GM12878 (cell line): Measurements from ENCODE around the gene PPP1R7.

Experiments
- BRCA1 ChIP-seq: IDR thresholded peaks from 2 replicates; pipeline ENCODE4 v1.6.1; 2011; ENCODE audit warnings: low read depth, low read length, improper control_type of control experiment
- CREB1 ChIP-seq: IDR thresholded peaks from 2 replicates; pipeline ENCODE4 v1.6.1; 2012; ENCODE audit warnings: low read depth, mild to moderate bottlenecking, inconsistent platforms
- POLR2AphosphoS5 ChIP-seq: IDR thresholded peaks from 2 replicates; pipeline ENCODE4 v1.6.1; 2011; ENCODE audit warnings: mild to moderate bottlenecking, low read length, inconsistent platforms
- SMAD1 ChIP-seq: fragments of 450-650 bp; IDR thresholded peaks from 2 replicates; pipeline ENCODE4 v1.6.1; 2018; ENCODE audit warnings: mild to moderate bottlenecking, low read depth; ENCODE audit not compliant: partially characterized antibody
- TBL1XR1 ChIP-seq: IDR thresholded peaks from 2 replicates; pipeline ENCODE4 v1.6.1; 2012; ENCODE audit warnings: low read depth, low read length, improper control_type of control experiment
- ZNF384 ChIP-seq: IDR thresholded peaks from 2 replicates; pipeline ENCODE4 v1.6.1; 2012; ENCODE audit warnings: low read depth, mild to moderate bottlenecking, low read length, improper control_type of control experiment, borderline replicate concordance
- ZZZ3 ChIP-seq: IDR thresholded peaks from 2 replicates; pipeline ENCODE4 v1.6.1; 2011; ENCODE audit warnings: low read depth; ENCODE audit not compliant: control insufficient read depth, insufficient read length
- TF ChIP-seq, protein P1 (sequence below), 3 experiments: IDR thresholded peaks in 2 of 3; conservative IDR thresholded peaks in 1 of 3; 2 replicates each; pipeline ENCODE4 v1.5.1; 2011; ENCODE audit warnings: low read depth in 3 of 3, low read length in 3 of 3, mild to moderate bottlenecking in 3 of 3, control low read depth in 2 of 3, moderate library complexity in 2 of 3, inconsistent platforms in 1 of 3, mixed read lengths in 1 of 3; ENCODE audit not compliant: control insufficient read depth in 2 of 3, insufficient read depth in 1 of 3; ENCODE audit errors: extremely low read depth in 1 of 3

DNA sequence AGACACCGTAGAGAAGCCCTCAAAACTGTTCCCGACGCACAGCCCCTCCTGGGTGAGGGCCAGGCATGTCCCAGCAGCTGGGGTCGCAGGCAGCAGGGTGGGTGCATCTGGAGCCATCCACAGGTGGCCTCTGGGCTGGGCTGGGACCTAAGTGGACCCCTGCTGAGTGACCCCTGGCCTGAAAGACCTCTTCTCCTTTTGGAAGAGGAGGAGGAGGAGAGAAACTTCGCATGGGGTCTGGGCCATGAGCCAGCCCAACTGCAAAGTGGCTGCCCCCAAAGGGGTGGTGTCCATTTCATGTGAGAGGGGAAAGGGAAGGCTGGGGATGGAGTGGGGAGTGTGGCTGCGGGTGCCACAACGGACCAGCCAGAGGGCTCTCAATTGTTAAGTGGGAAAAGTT is 63.3 kb downstream of the PPP1R7 start:
- TF ChIP-seq BRCA1 = no peak
- TF ChIP-seq POLR2AphosphoS5 = no peak
- TF ChIP-seq ZZZ3 = no peak
- TF ChIP-seq ZNF384 = no peak
- no peak for TF ChIP-seq TBL1XR1
- no peak for TF ChIP-seq SMAD1
- no peak for TF ChIP-seq CREB1
- TF ChIP-seq, protein P1, sequence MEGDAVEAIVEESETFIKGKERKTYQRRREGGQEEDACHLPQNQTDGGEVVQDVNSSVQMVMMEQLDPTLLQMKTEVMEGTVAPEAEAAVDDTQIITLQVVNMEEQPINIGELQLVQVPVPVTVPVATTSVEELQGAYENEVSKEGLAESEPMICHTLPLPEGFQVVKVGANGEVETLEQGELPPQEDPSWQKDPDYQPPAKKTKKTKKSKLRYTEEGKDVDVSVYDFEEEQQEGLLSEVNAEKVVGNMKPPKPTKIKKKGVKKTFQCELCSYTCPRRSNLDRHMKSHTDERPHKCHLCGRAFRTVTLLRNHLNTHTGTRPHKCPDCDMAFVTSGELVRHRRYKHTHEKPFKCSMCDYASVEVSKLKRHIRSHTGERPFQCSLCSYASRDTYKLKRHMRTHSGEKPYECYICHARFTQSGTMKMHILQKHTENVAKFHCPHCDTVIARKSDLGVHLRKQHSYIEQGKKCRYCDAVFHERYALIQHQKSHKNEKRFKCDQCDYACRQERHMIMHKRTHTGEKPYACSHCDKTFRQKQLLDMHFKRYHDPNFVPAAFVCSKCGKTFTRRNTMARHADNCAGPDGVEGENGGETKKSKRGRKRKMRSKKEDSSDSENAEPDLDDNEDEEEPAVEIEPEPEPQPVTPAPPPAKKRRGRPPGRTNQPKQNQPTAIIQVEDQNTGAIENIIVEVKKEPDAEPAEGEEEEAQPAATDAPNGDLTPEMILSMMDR (IDR thresholded peaks at IDR 0.05 in 2 of 3, conservative IDR thresholded peaks at IDR 0.05 in 1 of 3; ENCODE audit: control insufficient read depth in 2 of 3, extremely low read depth in 1 of 3, insufficient read depth in 1 of 3, low read depth in 3 of 3, low read length in 3 of 3) = no peak
